Panc1 (cell line): ENCODE measurements around the gene MTERF4.

Experiments used
- POLR2AphosphoS5 ChIP-seq: IDR thresholded peaks from 2 replicates; pipeline ENCODE4 v1.6.1; 2012; ENCODE audit warnings: mild to moderate bottlenecking, low read depth, low read length, moderate library complexity
- REST ChIP-seq, 2 experiments: IDR thresholded peaks; 2 replicates each; pipeline ENCODE4 v1.6.1; 2011 to 2012; ENCODE audit warnings: low read depth in 2 of 2, control low read depth in 1 of 2, low read length in 1 of 2, mild to moderate bottlenecking in 1 of 2, moderate library complexity in 1 of 2; ENCODE audit not compliant: insufficient read depth in 1 of 2
- TF ChIP-seq, protein P1 (sequence below): fragments of 450-650 bp; IDR thresholded peaks from 2 replicates; pipeline ENCODE4 v1.5.1; 2017; ENCODE audit warnings: mild to moderate bottlenecking

- no peak for TF ChIP-seq POLR2AphosphoS5
- TF ChIP-seq, protein P1, sequence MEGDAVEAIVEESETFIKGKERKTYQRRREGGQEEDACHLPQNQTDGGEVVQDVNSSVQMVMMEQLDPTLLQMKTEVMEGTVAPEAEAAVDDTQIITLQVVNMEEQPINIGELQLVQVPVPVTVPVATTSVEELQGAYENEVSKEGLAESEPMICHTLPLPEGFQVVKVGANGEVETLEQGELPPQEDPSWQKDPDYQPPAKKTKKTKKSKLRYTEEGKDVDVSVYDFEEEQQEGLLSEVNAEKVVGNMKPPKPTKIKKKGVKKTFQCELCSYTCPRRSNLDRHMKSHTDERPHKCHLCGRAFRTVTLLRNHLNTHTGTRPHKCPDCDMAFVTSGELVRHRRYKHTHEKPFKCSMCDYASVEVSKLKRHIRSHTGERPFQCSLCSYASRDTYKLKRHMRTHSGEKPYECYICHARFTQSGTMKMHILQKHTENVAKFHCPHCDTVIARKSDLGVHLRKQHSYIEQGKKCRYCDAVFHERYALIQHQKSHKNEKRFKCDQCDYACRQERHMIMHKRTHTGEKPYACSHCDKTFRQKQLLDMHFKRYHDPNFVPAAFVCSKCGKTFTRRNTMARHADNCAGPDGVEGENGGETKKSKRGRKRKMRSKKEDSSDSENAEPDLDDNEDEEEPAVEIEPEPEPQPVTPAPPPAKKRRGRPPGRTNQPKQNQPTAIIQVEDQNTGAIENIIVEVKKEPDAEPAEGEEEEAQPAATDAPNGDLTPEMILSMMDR: no peak
- TF ChIP-seq REST (IDR thresholded peaks at IDR 0.05; ENCODE audit: insufficient read depth in 1 of 2, low read depth in 2 of 2, low read length in 1 of 2): no peak
These were observed 36.4 kb upstream of the MTERF4 start for GRCh38 chr2:241138471-241138870.
